Measurements from ENCODE around the gene RNF19B. TPM values are rescaled to one million over a fixed set of nuclear protein-coding genes. Genes with fewer than 3 reads are reported as not detected.

Gene RNF19B
- total RNA-seq, 1 donor from 2014 or later = 24.6 TPM

DNA sequence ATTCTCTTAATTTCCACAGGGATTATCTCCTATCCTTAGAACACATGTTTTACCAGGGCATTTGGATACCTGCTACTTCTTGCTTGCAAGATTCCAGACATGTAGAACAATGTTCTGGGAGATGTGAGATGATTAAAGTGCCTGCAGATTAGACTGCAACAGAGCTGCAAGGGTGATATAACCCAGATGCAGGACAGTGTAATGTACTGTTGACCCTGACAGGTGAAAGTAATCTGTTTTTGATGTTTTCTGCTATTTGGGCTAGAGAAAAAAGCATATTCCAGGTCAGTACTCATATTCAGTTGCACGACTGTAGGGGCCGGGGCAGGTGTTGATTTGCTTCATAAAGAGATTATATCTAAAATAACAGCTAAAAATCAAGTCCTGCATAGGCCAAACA lies 36.3 kb downstream of the RNF19B start:
- intact Hi-C loops (cut with DNase I) = no loop called here
- TF ChIP-seq, protein P1, sequence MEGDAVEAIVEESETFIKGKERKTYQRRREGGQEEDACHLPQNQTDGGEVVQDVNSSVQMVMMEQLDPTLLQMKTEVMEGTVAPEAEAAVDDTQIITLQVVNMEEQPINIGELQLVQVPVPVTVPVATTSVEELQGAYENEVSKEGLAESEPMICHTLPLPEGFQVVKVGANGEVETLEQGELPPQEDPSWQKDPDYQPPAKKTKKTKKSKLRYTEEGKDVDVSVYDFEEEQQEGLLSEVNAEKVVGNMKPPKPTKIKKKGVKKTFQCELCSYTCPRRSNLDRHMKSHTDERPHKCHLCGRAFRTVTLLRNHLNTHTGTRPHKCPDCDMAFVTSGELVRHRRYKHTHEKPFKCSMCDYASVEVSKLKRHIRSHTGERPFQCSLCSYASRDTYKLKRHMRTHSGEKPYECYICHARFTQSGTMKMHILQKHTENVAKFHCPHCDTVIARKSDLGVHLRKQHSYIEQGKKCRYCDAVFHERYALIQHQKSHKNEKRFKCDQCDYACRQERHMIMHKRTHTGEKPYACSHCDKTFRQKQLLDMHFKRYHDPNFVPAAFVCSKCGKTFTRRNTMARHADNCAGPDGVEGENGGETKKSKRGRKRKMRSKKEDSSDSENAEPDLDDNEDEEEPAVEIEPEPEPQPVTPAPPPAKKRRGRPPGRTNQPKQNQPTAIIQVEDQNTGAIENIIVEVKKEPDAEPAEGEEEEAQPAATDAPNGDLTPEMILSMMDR (IDR thresholded peaks at IDR 0.05) = no peak
- no peak for TF ChIP-seq POLR2AphosphoS5 (IDR thresholded peaks at IDR 0.05; ENCODE audit: insufficient read depth in 1 of 2, low read depth in 1 of 2)
- Histone ChIP-seq H3K36me3 (no peaks in the 10 kb centered on the region), H3K27me3 (no peaks in the 10 kb centered on the region), H3K27ac (no peak overlapping the region), H3K4me3 (no peak overlapping the region), H3K4me1 (peaks cover 6% of the 10 kb centered on the region), H3K9me3 (no peaks in the 10 kb centered on the region)
- no peak for DNase-seq (ENCODE audit: extremely low spot score in 2 of 2)

DNA sequence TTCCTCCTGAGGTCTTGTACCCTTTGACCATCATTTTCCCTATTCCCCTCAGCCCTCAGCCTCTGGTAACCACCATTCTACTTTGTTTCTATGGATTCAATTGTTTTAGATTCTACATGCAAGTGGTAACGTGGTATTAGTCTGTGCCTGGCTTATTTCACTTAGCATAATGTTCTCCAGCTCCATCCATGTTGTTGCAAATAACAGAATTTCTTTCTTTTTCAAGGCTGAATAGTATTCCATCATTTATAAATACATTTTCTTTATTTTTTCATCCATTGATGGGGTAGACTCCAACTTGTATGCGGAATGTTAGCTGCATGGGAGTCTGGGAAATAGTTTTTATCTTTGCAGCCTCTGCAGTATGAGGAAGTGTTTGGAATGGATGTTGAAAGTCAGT lies 37.2 kb downstream of the RNF19B start:
- Histone ChIP-seq H3K36me3 (no peaks in the 10 kb centered on the region), H3K4me3 (no peak overlapping the region), H3K27ac (no peak overlapping the region), H3K9me3 (no peaks in the 10 kb centered on the region), H3K4me1 (peaks cover 6% of the 10 kb centered on the region), H3K27me3 (no peaks in the 10 kb centered on the region)
- no peak for DNase-seq (ENCODE audit: extremely low spot score in 2 of 2)
- TF ChIP-seq POLR2AphosphoS5 (IDR thresholded peaks at IDR 0.05; ENCODE audit: insufficient read depth in 1 of 2, low read depth in 1 of 2) (no peak), POLR2A (IDR thresholded peaks at IDR 0.05) (no peak)
- TF ChIP-seq, protein P1 (IDR thresholded peaks at IDR 0.05) = no peak
- intact Hi-C loops (cut with DNase I) = no loop called here

DNA sequence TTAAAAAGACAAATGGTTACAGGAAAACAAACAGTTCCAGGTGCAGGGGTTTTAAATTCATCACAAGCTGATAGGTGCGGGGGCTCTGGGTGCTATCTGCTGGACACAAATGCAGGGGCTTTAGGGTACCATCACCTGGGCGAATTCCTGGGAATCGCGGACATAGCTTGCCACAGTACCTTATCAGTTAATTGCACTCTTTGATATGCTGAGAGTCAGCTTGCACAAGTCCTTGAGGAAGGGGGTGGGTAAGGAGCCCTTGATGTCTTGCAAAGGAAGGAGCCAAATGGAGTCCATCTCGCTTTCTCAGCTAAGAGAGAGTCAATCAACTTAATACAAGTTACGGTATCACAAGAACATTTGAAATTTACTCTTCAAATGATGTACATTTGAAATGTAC lies 38.0 kb downstream of the RNF19B start:
- no peaks in the 10 kb centered on the region for H3K36me3 ChIP-seq
- H3K27ac ChIP-seq = no peak overlapping the region
- no peaks in the 10 kb centered on the region for H3K9me3 ChIP-seq
- H3K4me3 ChIP-seq = no peak overlapping the region
- intact Hi-C loops (cut with DNase I) = no loop called here
- no peak for DNase-seq (ENCODE audit: extremely low spot score in 2 of 2)
- peaks cover 6% of the 10 kb centered on the region for H3K4me1 ChIP-seq
- H3K27me3 ChIP-seq = no peaks in the 10 kb centered on the region
- TF ChIP-seq, protein P1 (IDR thresholded peaks at IDR 0.05) = no peak

DNA sequence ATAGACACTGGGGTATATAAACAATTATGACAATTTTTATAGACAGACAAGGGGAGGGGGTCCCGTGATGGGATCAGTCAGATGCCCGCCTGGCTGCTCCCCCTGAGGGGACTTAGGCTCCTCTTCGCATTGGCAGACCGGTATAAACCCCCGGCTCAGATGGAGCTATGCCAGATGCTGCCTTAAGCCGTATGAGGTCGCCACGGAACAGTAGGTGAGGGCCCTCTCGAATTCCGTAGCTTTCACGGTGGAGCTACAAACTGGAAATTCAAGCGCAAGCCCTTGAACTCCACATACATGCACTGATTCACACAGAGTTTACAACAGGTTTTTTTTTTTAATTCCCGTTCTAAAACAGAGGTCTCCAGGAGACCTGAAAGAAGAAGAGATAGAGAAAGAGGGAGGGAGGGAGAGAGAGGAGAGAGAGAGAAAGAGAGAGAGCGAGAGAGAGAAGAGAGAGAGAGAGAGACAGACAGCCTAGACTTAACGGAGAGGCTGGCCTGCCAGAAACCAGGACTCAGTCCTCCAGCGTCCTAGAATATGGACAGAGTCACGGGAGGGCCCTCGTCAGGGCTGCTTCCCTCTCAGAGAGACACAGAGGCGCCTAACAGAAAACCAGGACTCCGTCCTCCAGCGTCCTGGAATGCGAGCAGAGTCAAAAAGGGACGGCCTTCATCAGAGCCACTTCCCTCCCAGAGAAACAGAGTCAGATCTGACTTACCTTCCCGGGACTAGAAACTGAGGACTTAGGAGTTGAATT lies 39.0 kb downstream of the RNF19B start:
- intact Hi-C loops (cut with DNase I) = no loop called here
- TF ChIP-seq, protein P1 (IDR thresholded peaks at IDR 0.05) = peak in 1 of 3 experiments; percentile 7
- TF ChIP-seq POLR2A (IDR thresholded peaks at IDR 0.05) = no peak
- TF ChIP-seq POLR2AphosphoS5 (IDR thresholded peaks at IDR 0.05; ENCODE audit: insufficient read depth in 1 of 2, low read depth in 1 of 2) = no peak
- Histone ChIP-seq H3K27me3 (no peaks in the 10 kb centered on the region), H3K27ac (no peak overlapping the region), H3K4me1 (peaks cover 6% of the 10 kb centered on the region), H3K9me3 (no peaks in the 10 kb centered on the region), H3K4me3 (no peak overlapping the region), H3K36me3 (no peaks in the 10 kb centered on the region)
- DNase-seq (ENCODE audit: extremely low spot score in 2 of 2) = no peak

DNA sequence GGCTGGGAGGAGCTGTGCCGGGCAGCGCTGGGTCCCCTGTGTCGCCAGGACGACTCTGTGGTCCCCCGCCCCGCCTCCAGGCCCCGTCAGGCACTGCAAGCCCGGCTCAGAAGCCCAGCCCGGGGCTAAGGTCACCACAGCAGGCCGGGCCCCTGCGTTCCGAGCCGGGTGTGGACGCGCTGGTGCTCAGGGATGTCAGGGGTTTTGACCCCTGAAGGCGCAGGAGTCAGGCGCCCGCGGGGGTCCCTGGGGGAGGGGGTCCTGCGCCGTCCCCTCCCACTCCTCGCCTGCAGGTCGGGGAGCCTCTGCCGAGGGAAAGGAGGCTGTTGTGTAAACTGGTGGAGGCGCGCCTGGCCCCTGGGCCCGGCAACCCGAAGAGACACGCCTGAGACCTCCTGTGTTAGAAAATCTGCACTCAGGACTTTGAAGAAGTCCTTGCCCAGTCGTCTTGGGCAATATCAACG lies 39.7 kb downstream of the RNF19B start:
- TF ChIP-seq, protein P1 (IDR thresholded peaks at IDR 0.05) = no peak
- TF ChIP-seq POLR2AphosphoS5 (IDR thresholded peaks at IDR 0.05; ENCODE audit: insufficient read depth in 1 of 2, low read depth in 1 of 2) = no peak
- no peak for TF ChIP-seq POLR2A (IDR thresholded peaks at IDR 0.05)
- no peak overlapping the region for H3K4me3 ChIP-seq
- peaks cover 6% of the 10 kb centered on the region for H3K4me1 ChIP-seq
- no peaks in the 10 kb centered on the region for H3K36me3 ChIP-seq
- intact Hi-C loops (cut with DNase I) = no loop called here
- DNase-seq (ENCODE audit: extremely low spot score in 2 of 2) = no peak
- H3K27me3 ChIP-seq = no peaks in the 10 kb centered on the region
- H3K27ac ChIP-seq = no peak overlapping the region
- no peaks in the 10 kb centered on the region for H3K9me3 ChIP-seq

Measured in vagina (tissue), 2 donors.